BJ (cell line): ENCODE data around the gene MOGAT1. TPM values are rescaled to one million over a fixed set of nuclear protein-coding genes. Genes with fewer than 3 reads are reported as not detected.
"Not testable (repeated sequence)": the region's sequence is repeated elsewhere in the genome, so short reads cannot be mapped to it uniquely, and the experiment has no call there.

Source experiments
- CTCF ChIA-PET: fragments of 350-600 bp; formaldehyde crosslinking; extraction: SDS; loops from one replicate; lab custom pipeline; 2021; ENCODE audit warnings: antibody characterized with exemption, inconsistent platforms; lab: Yijun Ruan, JAX
- POLR2A ChIA-PET: fragments of 300-600 bp; sonication (Branson Sonifier 250); formaldehyde crosslinking; extraction: SDS; loops from one replicate; lab custom pipeline; 2021; ENCODE audit warnings: antibody characterized with exemption; lab: Charles Lee
- DNase-seq: peaks from one replicate; pipeline ENCODE4 v3.0.0-alpha.2; 2011; ENCODE audit warnings: low read depth
- H3K27me3 ChIP-seq: 2 replicates; pipeline ENCODE4 v1.6.0; 2011; ENCODE audit warnings: low read length; ENCODE audit not compliant: control insufficient read depth, insufficient read depth
- H3K36me3 ChIP-seq: 2 replicates; pipeline ENCODE4 v1.5.1; 2011; ENCODE audit warnings: low read length; ENCODE audit not compliant: control insufficient read depth, insufficient read depth
- H3K4me3 ChIP-seq: 2 replicates; pipeline ENCODE4 v1.5.1; 2011; ENCODE audit warnings: low read depth, mild to moderate bottlenecking, control low read depth, low read length
- CTCF ChIP-seq: IDR thresholded peaks from 2 replicates; pipeline ENCODE4 v1.5.1; 2011; ENCODE audit warnings: low read depth, mild to moderate bottlenecking, control low read depth, inconsistent platforms, low read length, moderate library complexity; ENCODE audit not compliant: insufficient read depth
- polyA plus RNA-seq: library from polyadenylated mRNA; depleted of rRNA; stranded (reverse); fragments of >200 nt; gene quantifications from 2 replicates; pipeline ENCODE4 v1.2.3, GENCODE V29; 2011

The MOGAT1 gene
- polyA plus RNA-seq, 1 experiment = not detected

GRCh38 chr2:222689322-222689721 is 17.9 kb downstream of the MOGAT1 start:
- ChIA-PET POLR2A (no interaction called here), CTCF (interaction anchor here (0.8 to 4.3 kb wide), 19 partner anchors 11 to 270 kb away, joined by 3 to 39 read pairs (median 5); no protein-coding TSS in a partner anchor)
- Histone ChIP-seq H3K27me3 (no peaks in the 10 kb centered on the region), H3K36me3 (no peaks in the 10 kb centered on the region), H3K4me3 (no peak overlapping the region)
- no peak for DNase-seq
- TF ChIP-seq CTCF = no peak

GRCh38 chr2:222690564-222691200 is 19.2 kb downstream of the MOGAT1 start:
- CTCF ChIA-PET = interaction anchor here (0.6 to 8.0 kb wide), 43 partner anchors 9 to 1107 kb away, joined by 3 to 83 read pairs (median 5); partner anchors contain the start of gene MOGAT1
- POLR2A ChIA-PET = no interaction called here
- no peak overlapping the region for H3K4me3 ChIP-seq
- no peaks in the 10 kb centered on the region for H3K36me3 ChIP-seq
- TF ChIP-seq CTCF = peak; percentile 100
- no peaks in the 10 kb centered on the region for H3K27me3 ChIP-seq
- DNase-seq = no peak

GRCh38 chr2:222693413-222693812 is 22.0 kb downstream of the MOGAT1 start:
- CTCF ChIA-PET = interaction anchor here (8.0 kb wide), 1 partner anchor 13 kb away, joined by 83 read pairs; no protein-coding TSS in a partner anchor
- POLR2A ChIA-PET, H3K36me3 ChIP-seq, H3K27me3 ChIP-seq, H3K4me3 ChIP-seq, DNase-seq: not testable (repeated sequence)

GRCh38 chr2:222693837-222694236 is 22.4 kb downstream of the MOGAT1 start:
- H3K36me3 ChIP-seq = no peaks in the 10 kb centered on the region
- no peak for DNase-seq
- H3K27me3 ChIP-seq = no peaks in the 10 kb centered on the region
- CTCF ChIA-PET = interaction anchor here (1.0 to 8.0 kb wide), 2 partner anchors 12 to 193 kb away, joined by 3 to 83 read pairs; no protein-coding TSS in a partner anchor
- POLR2A ChIA-PET = no interaction called here
- peak; percentile 33; the same call in 1 of the 2 replicates for TF ChIP-seq CTCF
- no peak overlapping the region for H3K4me3 ChIP-seq

GRCh38 chr2:222698276-222698675 is 26.8 kb downstream of the MOGAT1 start:
- no peak for TF ChIP-seq CTCF
- Histone ChIP-seq H3K27me3 (no peaks in the 10 kb centered on the region), H3K4me3 (no peak overlapping the region), H3K36me3 (no peaks in the 10 kb centered on the region)
- ChIA-PET POLR2A (no interaction called here), CTCF (interaction anchor here (1.7 to 4.9 kb wide), 2 partner anchors 8 to 9 kb away, joined by 8 to 39 read pairs; no protein-coding TSS in a partner anchor)
- DNase-seq = no peak
